Tibial nerve (tissue), 4 donors: ENCODE data around the gene CSF1.

Experiments used
- CTCF ChIP-seq, 5 experiments: fragments of 200-600 bp in 3 of 5; fragments of 450-650 bp in 2 of 5; sonication (generic) in 3 of 5; IDR thresholded peaks; one replicate each; pipeline ENCODE4 v1.5.1; 2016 to 2019; ENCODE audit warnings: antibody characterized with exemption in 5 of 5, mild to moderate bottlenecking in 3 of 5, moderate library complexity in 2 of 5
- EP300 ChIP-seq, 2 donors: sonication (generic); formaldehyde crosslinking; IDR thresholded peaks; one replicate each; pipeline ENCODE4 v1.6.1; 2017; ENCODE audit warnings: antibody characterized with exemption in 2 of 2, mild to moderate bottlenecking in 1 of 2
- POLR2A ChIP-seq, 2 donors: fragments of 450-650 bp; IDR thresholded peaks; one replicate each; pipeline ENCODE4 v1.6.1; 2017; ENCODE audit warnings: antibody characterized with exemption in 2 of 2, mild to moderate bottlenecking in 2 of 2, moderate library complexity in 2 of 2

- no peak for TF ChIP-seq CTCF (IDR thresholded peaks at IDR 0.05)
- TF ChIP-seq EP300 (IDR thresholded peaks at IDR 0.05): no peak
- TF ChIP-seq POLR2A (IDR thresholded peaks at IDR 0.05): no peak
These were observed 2.8 kb downstream of the CSF1 start for GRCh38 chr1:109913360-109913879.
